HepG2 (cell line): ENCODE results near the gene CTIF. TPM values are rescaled to one million over a fixed set of nuclear protein-coding genes. Genes with fewer than 3 reads are reported as not detected.
"Not testable (repeated sequence)": the region's sequence is repeated elsewhere in the genome, so short reads cannot be mapped to it uniquely, and the experiment has no call there.

Source experiments
- ATAC-seq: fragments of 200-7000 bp; cut with Tn5 transposase; 3 replicates; pipeline ENCODE4 v1.9.1; 2020; ENCODE audit warnings: mild to moderate bottlenecking, moderate library complexity
- BruUV-seq: library from RNA; stranded (reverse); fragments of 400-500 nt; replicated peaks from 2 replicates; lab custom pipeline; 2021; lab: Mats Ljungman, UMichigan
- CTCF ChIA-PET: fragments of 300-600 bp; formaldehyde crosslinking; extraction: SDS; loops from one replicate; lab custom pipeline; 2021; ENCODE audit warnings: low total read pairs, inconsistent platforms, low intra/inter-chr PET ratio; lab: Yijun Ruan, JAX
- POLR2A ChIA-PET: fragments of 350-600 bp; sonication (Branson Sonifier 250); formaldehyde crosslinking; loops from one replicate; lab custom pipeline; 2020; ENCODE audit warnings: antibody characterized with exemption, inconsistent platforms; lab: Yijun Ruan, JAX
- DNase-seq: peaks from one replicate; pipeline ENCODE4 v3.0.0-alpha.2; 2015; ENCODE audit warnings: low spot score
- FAIRE-seq: peaks from 3 replicates; lab custom pipeline; 2011; peaks lifted over from hg19 to GRCh38; lab: Jason Lieb, UNC
- H2AFZ ChIP-seq: one replicate; pipeline ENCODE4 v1.6.1; 2011; ENCODE audit warnings: low read length, inconsistent platforms
- H3K27ac ChIP-seq: fragments of 300-600 bp; 3 replicates; pipeline ENCODE4 v1.8.0; 2011; ENCODE audit warnings: mixed run types, mild to moderate bottlenecking, mixed read lengths, low read length, inconsistent platforms; ENCODE audit not compliant: insufficient read depth; ENCODE audit errors: extremely low read length
- H3K27me3 ChIP-seq, 2 experiments: fragments of 200-600 bp in 1 of 2; 2 replicates in 1 of 2; 3 replicates in 1 of 2; pipeline versions ENCODE4 v1.6.0 to v1.8.0; 2011; ENCODE audit warnings: low read length in 2 of 2, mild to moderate bottlenecking in 2 of 2, moderate library complexity in 2 of 2, inconsistent platforms in 1 of 2; ENCODE audit not compliant: insufficient read depth in 2 of 2, control insufficient read depth in 1 of 2
- H3K36me3 ChIP-seq, 2 experiments: fragments of 200-600 bp in 1 of 2; replicated peaks in 1 of 2; 2 replicates in 1 of 2; 3 replicates in 1 of 2; pipeline versions ENCODE4 v1.5.1 to v1.8.0; 2011; ENCODE audit warnings: low read length in 2 of 2, inconsistent platforms in 1 of 2; ENCODE audit not compliant: insufficient read depth in 2 of 2, control insufficient read depth in 1 of 2
- H3K4me1 ChIP-seq: 2 replicates; pipeline ENCODE4 v1.5.1; 2012; ENCODE audit warnings: low read length, inconsistent platforms; ENCODE audit not compliant: insufficient read depth
- H3K4me2 ChIP-seq: 2 replicates; pipeline ENCODE4 v1.6.0; 2011; ENCODE audit warnings: low read depth, low read length, inconsistent platforms
- H3K4me3 ChIP-seq, 3 experiments: fragments of 200-600 bp in 1 of 3; sonication (generic), shearing (Covaris generic) in 1 of 3; replicated peaks in 1 of 3; 2 replicates each; pipeline ENCODE4 v1.5.1; 2011 to 2016; ENCODE audit warnings: low read length in 3 of 3, inconsistent platforms in 2 of 3, low read depth in 2 of 3, mild to moderate bottlenecking in 2 of 3, control low read depth in 1 of 3, mixed read lengths in 1 of 3; ENCODE audit not compliant: insufficient read depth in 1 of 3
- H3K79me2 ChIP-seq: one replicate; pipeline ENCODE4 v1.6.1; 2011; ENCODE audit warnings: low read length, inconsistent platforms; ENCODE audit not compliant: insufficient read depth
- H3K9ac ChIP-seq: 2 replicates; pipeline ENCODE4 v1.6.0; 2011; ENCODE audit warnings: mild to moderate bottlenecking, low read depth, low read length, inconsistent platforms; ENCODE audit not compliant: insufficient read depth
- H3K9me3 ChIP-seq: 2 replicates; pipeline ENCODE4 v1.5.1; 2012; ENCODE audit warnings: mild to moderate bottlenecking, low read length
- H4K20me1 ChIP-seq: 2 replicates; pipeline ENCODE4 v1.6.0; 2011; ENCODE audit warnings: inconsistent platforms, mild to moderate bottlenecking, low read length, moderate library complexity; ENCODE audit not compliant: insufficient read depth
- FOXA1 ChIP-seq, 2 experiments: fragments of 450-650 bp in 1 of 2; sonication (generic) in 1 of 2; formaldehyde crosslinking in 1 of 2; IDR thresholded peaks; 2 replicates each; pipeline versions ENCODE4 v1.4.0 to v1.6.1; 2016 to 2020; ENCODE audit warnings: missing genetic modification reagents in 1 of 2
- SOX13 ChIP-seq, 3 experiments: fragments of 450-650 bp in 1 of 3; sonication (generic) in 1 of 3; formaldehyde crosslinking in 1 of 3; IDR thresholded peaks in 2 of 3; conservative IDR thresholded peaks in 1 of 3; 2 replicates each; pipeline versions ENCODE4 v1.5.0 to v1.6.1; 2016 to 2020; ENCODE audit warnings: antibody characterized with exemption in 1 of 3, mild to moderate bottlenecking in 1 of 3, missing compliant biosample characterization in 1 of 3, missing genetic modification reagents in 1 of 3, moderate library complexity in 1 of 3
- SOX5 ChIP-seq: IDR thresholded peaks from 2 replicates; pipeline ENCODE4 v1.6.1; 2016; ENCODE audit warnings: borderline replicate concordance
- SP5 ChIP-seq: IDR thresholded peaks from 2 replicates; pipeline ENCODE4 v1.6.1; 2016; ENCODE audit warnings: low read depth, borderline replicate concordance
- ZNF644 ChIP-seq: IDR thresholded peaks from 2 replicates; pipeline ENCODE4 v1.6.1; 2016; ENCODE audit warnings: low read depth
- ZNF709 ChIP-seq: sonication (generic); formaldehyde crosslinking; IDR thresholded peaks from 2 replicates; pipeline ENCODE4 v1.5.0; 2020; ENCODE audit warnings: mild to moderate bottlenecking, missing genetic modification reagents
- WGBS: methylation state at CpG from one replicate; pipeline ENCODE4 v1.1.6; 2017; ENCODE audit warnings: low lambda C conversion rate; 5-methylcytosine and 5-hydroxymethylcytosine counted together
- in situ Hi-C: cut with HindIII; loops from 2 replicates; pipeline ENCODE4 v1.10.0; 2017; ENCODE audit warnings: low pct_unique_long_range_greater_than_20kb; ENCODE audit not compliant: extremely low pct_ligation_motif_present
- intact Hi-C: fragments of 100-400 bp; cut with micrococcal nuclease; formaldehyde crosslinking; loops from one replicate; pipeline ENCODE4 v1.10.0; 2022; ENCODE audit not compliant: unreplicated experiment
- polyA plus RNA-seq, 8 experiments: library from polyadenylated mRNA; depleted of rRNA in 3 of 8; stranded (reverse) in 7 of 8; unstranded in 1 of 8; fragments of >200 nt; fragmentation: Illumina TruSeq in 4 of 8; extraction: Trizol in 4 of 8; gene quantifications; 2 replicates each; pipeline versions ENCODE4 v1.2.1 to v1.2.3, GENCODE V29; 2011 to 2016; ENCODE audit warnings: low read depth in 4 of 8, missing spikeins in 1 of 8, mixed read lengths in 1 of 8; ENCODE audit not compliant: insufficient read depth in 1 of 8
- total RNA-seq, 5 experiments: library from RNA; depleted of rRNA; stranded (reverse); fragments of >200 nt; fragmentation: Illumina TruSeq; extraction: Trizol; gene quantifications; 2 replicates each; pipeline ENCODE4 v1.2.3, GENCODE V29; 2016; ENCODE audit warnings: low read depth in 1 of 5
- TF ChIP-seq, protein P1 (sequence below): IDR thresholded peaks from 2 replicates; pipeline ENCODE4 v1.6.1; 2016

Gene CTIF
- total and polyA plus RNA-seq, 2 of the 13 experiments (the other 11 are each of a cell fraction or from before 2014, with no cell fraction given) = 18.2 to 28.0 TPM

DNA sequence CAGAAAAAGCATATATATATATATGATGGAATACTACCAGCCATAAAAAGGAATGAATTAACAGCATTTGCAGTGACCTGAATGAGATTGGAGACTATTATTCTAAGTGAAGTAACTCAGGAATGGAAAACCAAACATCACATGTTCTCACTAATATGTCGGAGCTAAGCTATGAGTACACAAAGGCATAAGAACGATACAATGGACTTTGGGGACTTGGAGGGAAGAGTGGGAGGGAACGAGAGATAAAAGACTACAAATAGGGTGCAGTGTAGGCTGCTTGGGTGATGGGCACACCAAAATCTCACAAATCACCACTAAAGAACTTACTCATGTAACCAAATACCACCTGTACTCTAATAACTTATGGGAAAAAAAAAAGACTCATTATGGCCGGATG lies 26.3 kb upstream of the CTIF start:
- ATAC-seq; TF ChIP-seq SOX13, FOXA1 (IDR thresholded peaks at IDR 0.05): not testable (repeated sequence)
- TF ChIP-seq SOX13 (CRISPR knock-in tag; conservative IDR thresholded peaks at IDR 0.05 in 1 of 2, IDR thresholded peaks at IDR 0.05 in 1 of 2) (peak in 1 of 2 experiments; percentile 74; a peak in 2 of 4 replicates), SP5 (peak; percentile 45; the same call in 1 of the 2 replicates), SOX5 (CRISPR knock-in tag) (peak; percentile 47; the same call in 1 of the 2 replicates), ZNF644 (0 out of 2 replicates have a peak, but pooled peaks have one; percentile 51), FOXA1 (CRISPR knock-in tag; IDR thresholded peaks at IDR 0.05) (peak; percentile 38; the same call in 1 of the 2 replicates)
- TF ChIP-seq, protein P1, sequence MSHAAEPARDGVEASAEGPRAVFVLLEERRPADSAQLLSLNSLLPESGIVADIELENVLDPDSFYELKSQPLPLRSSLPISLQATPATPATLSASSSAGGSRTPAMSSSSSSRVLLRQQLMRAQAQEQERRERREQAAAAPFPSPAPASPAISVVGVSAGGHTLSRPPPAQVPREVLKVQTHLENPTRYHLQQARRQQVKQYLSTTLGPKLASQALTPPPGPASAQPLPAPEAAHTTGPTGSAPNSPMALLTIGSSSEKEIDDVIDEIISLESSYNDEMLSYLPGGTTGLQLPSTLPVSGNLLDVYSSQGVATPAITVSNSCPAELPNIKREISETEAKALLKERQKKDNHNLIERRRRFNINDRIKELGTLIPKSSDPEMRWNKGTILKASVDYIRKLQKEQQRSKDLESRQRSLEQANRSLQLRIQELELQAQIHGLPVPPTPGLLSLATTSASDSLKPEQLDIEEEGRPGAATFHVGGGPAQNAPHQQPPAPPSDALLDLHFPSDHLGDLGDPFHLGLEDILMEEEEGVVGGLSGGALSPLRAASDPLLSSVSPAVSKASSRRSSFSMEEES (CRISPR knock-in tag) = peak; percentile 40; the same call in 1 of the 2 replicates
- TF ChIP-seq, all 625 proteins: peak for 6; not testable (repeated sequence) for 619
- BruUV-seq, H3K4me3 ChIP-seq, POLR2A ChIA-PET, H4K20me1 ChIP-seq, H3K4me2 ChIP-seq, H3K27me3 ChIP-seq, H3K79me2 ChIP-seq, CTCF ChIA-PET, H3K36me3 ChIP-seq, H3K9ac ChIP-seq, H3K9me3 ChIP-seq, FAIRE-seq, H3K27ac ChIP-seq, intact Hi-C loops, in situ Hi-C loops: not testable (repeated sequence)
- Histone ChIP-seq H3K4me1 (peaks cover 24% of the 10 kb centered on the region), H2AFZ (peak overlapping the region; percentile 27)
- WGBS = 0% methylated on average over 4 of the region's 4 CpGs
- peak; percentile 85 for DNase-seq

- H4K20me1 ChIP-seq = no peaks in the 10 kb centered on the region
- H3K27ac ChIP-seq = no peak overlapping the region
- H3K9ac ChIP-seq = no peak overlapping the region
- in situ Hi-C loops (no loop called here), intact Hi-C loops (no loop called here)
- TF ChIP-seq ZNF709 = no peak
- ChIA-PET CTCF (no interaction called here), POLR2A (no interaction called here)
- no peaks in the 10 kb centered on the region for H3K9me3 ChIP-seq
- ATAC-seq = no peak
- peaks cover 24% of the 10 kb centered on the region for H3K4me1 ChIP-seq
- BruUV-seq = no TSS peak
- H3K36me3 ChIP-seq = no peaks in the 10 kb centered on the region
- H3K4me2 ChIP-seq = no peak overlapping the region
- no peak overlapping the region for H3K4me3 ChIP-seq
- no peak for FAIRE-seq
- no peak overlapping the region for H2AFZ ChIP-seq
- 73% methylated on average over 8 of the region's 11 CpGs for WGBS
- DNase-seq = no peak
- peaks cover 2 to 5% of the 10 kb centered on the region in 2 experiments; a peak in 2 of 5 replicates for H3K27me3 ChIP-seq
- H3K79me2 ChIP-seq = no peaks in the 10 kb centered on the region
These were observed 24.0 kb upstream of the CTIF start for GRCh38 chr18:48514786-48515185.
